K562 (cell line): Measurements from ENCODE around the gene CCDC184. TPM values are rescaled to one million over a fixed set of nuclear protein-coding genes. Genes with fewer than 3 reads are reported as not detected.
A peak's percentile ranks its signal among the peaks of the same experiment; 100 is the strongest.

ENCODE experiments used
- CHCHD3 ChIP-seq: fragments of 250-450 bp; sonication (Bioruptor Pico); IDR thresholded peaks from 2 replicates; pipeline ENCODE4 v2.1.2; 2022; ENCODE audit warnings: mild to moderate bottlenecking
- CHD1 ChIP-seq: fragments of 200-600 bp; sonication (generic); IDR thresholded peaks from one replicate; pipeline ENCODE4 v1.6.1; 2012; ENCODE audit warnings: mild to moderate bottlenecking, moderate library complexity, low read length, inconsistent platforms
- CREBBP ChIP-seq: IDR thresholded peaks from one replicate; pipeline ENCODE4 v1.6.1; 2012; ENCODE audit warnings: low read depth, mild to moderate bottlenecking, control low read depth, inconsistent platforms, low read length
- CREM ChIP-seq: IDR thresholded peaks from 2 replicates; pipeline ENCODE4 v1.6.1; 2014; ENCODE audit warnings: antibody characterized with exemption, low read depth
- DMBX1 ChIP-seq: fragments of 250-450 bp; sonication (Bioruptor Pico); IDR thresholded peaks from 2 replicates; pipeline ENCODE4 v1.8.0; 2022; ENCODE audit warnings: inconsistent platforms, mild to moderate bottlenecking, moderate library complexity, borderline replicate concordance
- FOSL1 ChIP-seq: fragments of 200-800 bp; sonication (Bioruptor generic); conservative IDR thresholded peaks from 2 replicates; pipeline ENCODE4 v1.6.1; 2016; ENCODE audit warnings: missing genetic modification characterization, missing compliant biosample characterization
- FOXJ3 ChIP-seq: sonication (generic); formaldehyde crosslinking; IDR thresholded peaks from 2 replicates; pipeline ENCODE4 v1.4.0; 2020; ENCODE audit warnings: mild to moderate bottlenecking, missing genetic modification reagents
- HNRNPUL1 ChIP-seq: fragments of 200-400 bp; formaldehyde crosslinking; IDR thresholded peaks from 2 replicates; pipeline ENCODE4 v1.6.1; 2017; ENCODE audit warnings: low read length
- MAZ ChIP-seq, 2 experiments: fragments of 450-650 bp in 1 of 2; sonication (generic) in 1 of 2; formaldehyde crosslinking; IDR thresholded peaks in 1 of 2; conservative IDR thresholded peaks in 1 of 2; 2 replicates each; pipeline versions ENCODE4 v1.4.0 to v1.5.0; 2020; ENCODE audit warnings: mild to moderate bottlenecking in 1 of 2, missing genetic modification reagents in 1 of 2
- MEF2D ChIP-seq: conservative IDR thresholded peaks from 2 replicates; pipeline ENCODE4 v1.6.1; 2016; ENCODE audit warnings: low read depth, missing genetic modification characterization, missing compliant biosample characterization
- PHF20 ChIP-seq: fragments of 450-650 bp; IDR thresholded peaks from 2 replicates; pipeline ENCODE4 v1.6.1; 2018; ENCODE audit not compliant: partially characterized antibody
- RBM34 ChIP-seq: fragments of 200-400 bp; formaldehyde crosslinking; IDR thresholded peaks from 2 replicates; pipeline ENCODE4 v1.6.1; 2018; ENCODE audit warnings: low read length, borderline replicate concordance; ENCODE audit not compliant: insufficient read depth
- SMAD2 ChIP-seq: fragments of 150-350 bp; IDR thresholded peaks from 2 replicates; pipeline ENCODE4 v1.6.1; 2014; ENCODE audit warnings: low read depth, mild to moderate bottlenecking, low read length
- SMARCB1 ChIP-seq: IDR thresholded peaks from 2 replicates; pipeline ENCODE4 v1.6.1; 2011; ENCODE audit warnings: improper control_type of control experiment, low read depth; ENCODE audit not compliant: insufficient read length
- SOX6 ChIP-seq: fragments of 450-650 bp; IDR thresholded peaks from 2 replicates; pipeline ENCODE4 v1.6.1; 2014; ENCODE audit warnings: mild to moderate bottlenecking
- SP1 ChIP-seq: sonication (generic); formaldehyde crosslinking; IDR thresholded peaks from 2 replicates; pipeline ENCODE4 v1.8.1; 2022; ENCODE audit warnings: mild to moderate bottlenecking, missing genetic modification reagents
- SREBF2 ChIP-seq: sonication (generic); formaldehyde crosslinking; IDR thresholded peaks from 2 replicates; pipeline ENCODE4 v1.4.0; 2020; ENCODE audit warnings: mild to moderate bottlenecking, missing genetic modification reagents
- ZNF165 ChIP-seq: fragments of 250-450 bp; sonication (Bioruptor Pico); IDR thresholded peaks from 2 replicates; pipeline ENCODE4 v1.4.0; 2020; ENCODE audit warnings: borderline replicate concordance
- ZNF197 ChIP-seq: fragments of 200-800 bp; sonication (Bioruptor generic); IDR thresholded peaks from 2 replicates; pipeline ENCODE4 v1.6.1; 2016; ENCODE audit warnings: low read depth, missing genetic modification characterization, missing compliant biosample characterization
- ZNF263 ChIP-seq: sonication (generic); formaldehyde crosslinking; IDR thresholded peaks from 2 replicates; pipeline ENCODE4 v1.8.0; 2022; ENCODE audit warnings: mild to moderate bottlenecking, missing genetic modification reagents, borderline replicate concordance
- polyA plus RNA-seq, 8 experiments: library from polyadenylated mRNA; depleted of rRNA in 4 of 8; stranded (reverse) in 5 of 8; unstranded in 3 of 8; fragments of >200 nt; fragmentation: Nextera tagmentation in 2 of 8; fragmentation: Illumina TruSeq in 1 of 8; extraction: Ambion mirVana in 2 of 8; extraction: Trizol in 1 of 8; gene quantifications; 2 replicates each; pipeline versions ENCODE4 v1.2.1 to v1.2.3, GENCODE V29; 2011 to 2014; ENCODE audit warnings: inconsistent platforms in 1 of 8, missing spikeins in 1 of 8
- total RNA-seq, 7 experiments: library from RNA; depleted of rRNA in 6 of 7; stranded (reverse); fragments of >200 nt in 6 of 7; fragmentation: Illumina TruSeq in 2 of 7; extraction: Trizol in 2 of 7; gene quantifications; 2 replicates each; pipeline versions ENCODE4 v1.2.1 to v1.2.3, GENCODE V29; 2011 to 2021; ENCODE audit warnings: low replicate concordance in 1 of 7
- TF ChIP-seq, protein P1 (sequence below): IDR thresholded peaks from 3 replicates; pipeline ENCODE4 v1.6.1; 2011; ENCODE audit warnings: borderline replicate concordance, mild to moderate bottlenecking, moderate library complexity; ENCODE audit not compliant: insufficient read length; ENCODE audit errors: extremely low read depth
- TF ChIP-seq, protein P2 (sequence below): sonication (generic); formaldehyde crosslinking; IDR thresholded peaks from 2 replicates; pipeline ENCODE4 v1.8.1; 2023; ENCODE audit warnings: mild to moderate bottlenecking, missing genetic modification reagents
- TF ChIP-seq, protein P3 (sequence below): sonication (generic); formaldehyde crosslinking; IDR thresholded peaks from 2 replicates; pipeline ENCODE4 v1.8.1; 2023; ENCODE audit warnings: mild to moderate bottlenecking, missing genetic modification reagents

The CCDC184 gene
- total and polyA plus RNA-seq, 9 of the 15 experiments (the other 6 are each of a cell fraction or from before 2014, with no cell fraction given), result 0.09 TPM; not detected in 8

DNA sequence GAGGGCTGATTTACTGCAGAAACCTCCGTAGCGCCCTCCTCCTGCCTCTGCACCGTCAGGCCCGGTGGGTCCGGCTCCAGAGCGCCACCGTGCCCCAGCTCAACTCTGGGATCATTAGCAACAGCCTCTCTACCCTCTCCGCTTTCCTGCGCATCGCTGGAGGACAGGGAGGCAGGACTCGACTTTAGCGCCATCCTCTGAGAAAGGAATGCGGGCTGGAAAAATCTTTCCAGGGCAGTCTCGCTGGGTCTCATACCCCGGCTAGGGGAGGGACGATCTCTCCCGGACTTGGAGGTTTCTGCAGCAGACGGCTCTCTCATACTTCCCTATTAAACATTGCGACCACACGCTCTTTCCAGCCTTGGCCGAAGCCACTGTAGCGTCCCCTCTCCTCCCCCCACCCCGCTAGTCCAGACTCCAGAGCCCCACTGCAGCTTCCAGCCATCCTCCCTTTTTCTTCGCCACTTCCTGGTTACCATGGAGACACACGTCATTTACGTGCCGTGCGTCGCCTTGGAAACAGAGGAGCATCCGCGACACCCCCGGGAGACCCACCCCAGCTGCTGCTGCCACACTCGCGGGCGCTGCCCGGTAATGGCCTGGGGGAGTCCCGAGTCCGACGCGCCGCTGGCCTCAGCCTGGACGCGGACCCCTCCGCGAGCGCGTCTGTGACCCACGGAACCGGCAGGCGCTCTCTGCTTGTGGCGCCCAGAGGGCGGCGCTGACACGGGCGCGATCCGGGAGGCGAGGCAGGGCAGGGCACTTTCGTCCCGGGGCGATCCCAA, at the start of gene CCDC184 (continued):
- TF ChIP-seq CREM (peak; percentile 77), SMAD2 (no peak), ZNF263 (CRISPR knock-in tag) (no peak), SP1 (CRISPR knock-in tag) (no peak), SOX6 (no peak), CHD1 (no peak), RBM34 (no peak), MEF2D (tag) (no peak), CHCHD3 (no peak), SMARCB1 (no peak), SREBF2 (no peak), PHF20 (no peak), ZNF197 (0 out of 2 replicates have a peak, but pooled peaks have one; percentile 37), CREBBP (no peak), DMBX1 (CRISPR knock-in tag) (no peak), FOSL1 (no peak; the same call in 1 of the 2 replicates), HNRNPUL1 (no peak), MAZ (CRISPR knock-in tag; conservative IDR thresholded peaks at IDR 0.05 in 1 of 2, IDR thresholded peaks at IDR 0.05 in 1 of 2) (peak in 1 of 2 experiments; percentile 36; a peak in 1 of 4 replicates), ZNF165 (CRISPR knock-in tag) (no peak), FOXJ3 (no peak)
- TF ChIP-seq, protein P1, sequence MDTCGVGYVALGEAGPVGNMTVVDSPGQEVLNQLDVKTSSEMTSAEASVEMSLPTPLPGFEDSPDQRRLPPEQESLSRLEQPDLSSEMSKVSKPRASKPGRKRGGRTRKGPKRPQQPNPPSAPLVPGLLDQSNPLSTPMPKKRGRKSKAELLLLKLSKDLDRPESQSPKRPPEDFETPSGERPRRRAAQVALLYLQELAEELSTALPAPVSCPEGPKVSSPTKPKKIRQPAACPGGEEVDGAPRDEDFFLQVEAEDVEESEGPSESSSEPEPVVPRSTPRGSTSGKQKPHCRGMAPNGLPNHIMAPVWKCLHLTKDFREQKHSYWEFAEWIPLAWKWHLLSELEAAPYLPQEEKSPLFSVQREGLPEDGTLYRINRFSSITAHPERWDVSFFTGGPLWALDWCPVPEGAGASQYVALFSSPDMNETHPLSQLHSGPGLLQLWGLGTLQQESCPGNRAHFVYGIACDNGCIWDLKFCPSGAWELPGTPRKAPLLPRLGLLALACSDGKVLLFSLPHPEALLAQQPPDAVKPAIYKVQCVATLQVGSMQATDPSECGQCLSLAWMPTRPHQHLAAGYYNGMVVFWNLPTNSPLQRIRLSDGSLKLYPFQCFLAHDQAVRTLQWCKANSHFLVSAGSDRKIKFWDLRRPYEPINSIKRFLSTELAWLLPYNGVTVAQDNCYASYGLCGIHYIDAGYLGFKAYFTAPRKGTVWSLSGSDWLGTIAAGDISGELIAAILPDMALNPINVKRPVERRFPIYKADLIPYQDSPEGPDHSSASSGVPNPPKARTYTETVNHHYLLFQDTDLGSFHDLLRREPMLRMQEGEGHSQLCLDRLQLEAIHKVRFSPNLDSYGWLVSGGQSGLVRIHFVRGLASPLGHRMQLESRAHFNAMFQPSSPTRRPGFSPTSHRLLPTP, result no peak
- TF ChIP-seq, protein P2, sequence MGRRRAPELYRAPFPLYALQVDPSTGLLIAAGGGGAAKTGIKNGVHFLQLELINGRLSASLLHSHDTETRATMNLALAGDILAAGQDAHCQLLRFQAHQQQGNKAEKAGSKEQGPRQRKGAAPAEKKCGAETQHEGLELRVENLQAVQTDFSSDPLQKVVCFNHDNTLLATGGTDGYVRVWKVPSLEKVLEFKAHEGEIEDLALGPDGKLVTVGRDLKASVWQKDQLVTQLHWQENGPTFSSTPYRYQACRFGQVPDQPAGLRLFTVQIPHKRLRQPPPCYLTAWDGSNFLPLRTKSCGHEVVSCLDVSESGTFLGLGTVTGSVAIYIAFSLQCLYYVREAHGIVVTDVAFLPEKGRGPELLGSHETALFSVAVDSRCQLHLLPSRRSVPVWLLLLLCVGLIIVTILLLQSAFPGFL (CRISPR knock-in tag), result peak; percentile 68; the same call in 1 of the 2 replicates
- TF ChIP-seq, protein P3, sequence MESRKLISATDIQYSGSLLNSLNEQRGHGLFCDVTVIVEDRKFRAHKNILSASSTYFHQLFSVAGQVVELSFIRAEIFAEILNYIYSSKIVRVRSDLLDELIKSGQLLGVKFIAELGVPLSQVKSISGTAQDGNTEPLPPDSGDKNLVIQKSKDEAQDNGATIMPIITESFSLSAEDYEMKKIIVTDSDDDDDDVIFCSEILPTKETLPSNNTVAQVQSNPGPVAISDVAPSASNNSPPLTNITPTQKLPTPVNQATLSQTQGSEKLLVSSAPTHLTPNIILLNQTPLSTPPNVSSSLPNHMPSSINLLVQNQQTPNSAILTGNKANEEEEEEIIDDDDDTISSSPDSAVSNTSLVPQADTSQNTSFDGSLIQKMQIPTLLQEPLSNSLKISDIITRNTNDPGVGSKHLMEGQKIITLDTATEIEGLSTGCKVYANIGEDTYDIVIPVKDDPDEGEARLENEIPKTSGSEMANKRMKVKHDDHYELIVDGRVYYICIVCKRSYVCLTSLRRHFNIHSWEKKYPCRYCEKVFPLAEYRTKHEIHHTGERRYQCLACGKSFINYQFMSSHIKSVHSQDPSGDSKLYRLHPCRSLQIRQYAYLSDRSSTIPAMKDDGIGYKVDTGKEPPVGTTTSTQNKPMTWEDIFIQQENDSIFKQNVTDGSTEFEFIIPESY, result no peak
